GM12801 (cell line): Measurements from ENCODE around the gene PM20D2.

Source experiments
- TF ChIP-seq, protein P1 (sequence below): IDR thresholded peaks from one replicate; pipeline ENCODE4 v1.5.1; 2011; ENCODE audit warnings: control low read depth; ENCODE audit not compliant: insufficient read length; ENCODE audit errors: extremely low read depth

PM20D2 gene

DNA sequence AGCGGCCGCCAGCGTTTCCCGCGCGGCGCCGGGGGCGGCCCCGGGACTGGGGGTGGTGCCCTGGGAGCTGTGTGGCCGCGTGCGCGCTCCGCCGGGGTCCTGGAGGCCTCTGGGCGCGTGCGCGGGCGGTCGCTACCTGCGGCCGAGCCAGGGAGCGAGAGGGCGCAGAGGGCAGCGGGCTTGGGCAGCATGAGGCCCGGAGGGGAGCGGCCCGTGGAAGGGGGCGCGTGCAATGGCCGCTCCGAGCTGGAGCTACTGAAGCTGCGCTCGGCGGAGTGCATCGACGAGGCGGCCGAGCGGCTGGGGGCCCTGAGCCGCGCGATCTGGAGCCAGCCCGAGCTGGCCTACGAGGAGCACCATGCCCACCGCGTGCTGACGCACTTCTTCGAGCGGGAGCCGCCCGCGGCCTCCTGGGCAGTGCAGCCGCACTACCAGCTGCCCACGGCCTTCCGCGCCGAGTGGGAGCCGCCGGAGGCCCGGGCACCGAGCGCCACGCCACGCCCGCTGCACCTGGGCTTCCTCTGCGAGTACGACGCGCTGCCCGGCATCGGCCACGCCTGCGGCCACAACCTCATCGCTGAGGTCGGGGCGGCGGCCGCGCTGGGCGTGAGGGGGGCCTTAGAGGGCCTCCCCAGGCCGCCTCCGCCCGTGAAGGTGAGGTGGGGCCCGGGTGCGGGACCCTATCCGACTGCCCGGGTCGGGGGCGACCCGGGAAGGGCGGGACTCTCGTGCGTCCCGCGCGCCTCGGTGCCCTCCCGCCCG lies at the start of gene PM20D2:
Gene PM20D2 (plus strand): TSS at position 100 of the 762 bp plus-strand sequence. CDS start 90 bp downstream, at position 190.
- TF ChIP-seq, protein P1, sequence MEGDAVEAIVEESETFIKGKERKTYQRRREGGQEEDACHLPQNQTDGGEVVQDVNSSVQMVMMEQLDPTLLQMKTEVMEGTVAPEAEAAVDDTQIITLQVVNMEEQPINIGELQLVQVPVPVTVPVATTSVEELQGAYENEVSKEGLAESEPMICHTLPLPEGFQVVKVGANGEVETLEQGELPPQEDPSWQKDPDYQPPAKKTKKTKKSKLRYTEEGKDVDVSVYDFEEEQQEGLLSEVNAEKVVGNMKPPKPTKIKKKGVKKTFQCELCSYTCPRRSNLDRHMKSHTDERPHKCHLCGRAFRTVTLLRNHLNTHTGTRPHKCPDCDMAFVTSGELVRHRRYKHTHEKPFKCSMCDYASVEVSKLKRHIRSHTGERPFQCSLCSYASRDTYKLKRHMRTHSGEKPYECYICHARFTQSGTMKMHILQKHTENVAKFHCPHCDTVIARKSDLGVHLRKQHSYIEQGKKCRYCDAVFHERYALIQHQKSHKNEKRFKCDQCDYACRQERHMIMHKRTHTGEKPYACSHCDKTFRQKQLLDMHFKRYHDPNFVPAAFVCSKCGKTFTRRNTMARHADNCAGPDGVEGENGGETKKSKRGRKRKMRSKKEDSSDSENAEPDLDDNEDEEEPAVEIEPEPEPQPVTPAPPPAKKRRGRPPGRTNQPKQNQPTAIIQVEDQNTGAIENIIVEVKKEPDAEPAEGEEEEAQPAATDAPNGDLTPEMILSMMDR, result no peak

- TF ChIP-seq, protein P1, result no peak
Observed at GRCh38 chr6:89098461-89098860, 47.4 kb upstream of the PM20D2 start.

- TF ChIP-seq, protein P1, result no peak
Observed at GRCh38 chr6:89100114-89100513, 45.7 kb upstream of the PM20D2 start.

GRCh38 chr6:89110284-89110683 lies 35.6 kb upstream of the PM20D2 start:
- TF ChIP-seq, protein P1, result no peak

DNA sequence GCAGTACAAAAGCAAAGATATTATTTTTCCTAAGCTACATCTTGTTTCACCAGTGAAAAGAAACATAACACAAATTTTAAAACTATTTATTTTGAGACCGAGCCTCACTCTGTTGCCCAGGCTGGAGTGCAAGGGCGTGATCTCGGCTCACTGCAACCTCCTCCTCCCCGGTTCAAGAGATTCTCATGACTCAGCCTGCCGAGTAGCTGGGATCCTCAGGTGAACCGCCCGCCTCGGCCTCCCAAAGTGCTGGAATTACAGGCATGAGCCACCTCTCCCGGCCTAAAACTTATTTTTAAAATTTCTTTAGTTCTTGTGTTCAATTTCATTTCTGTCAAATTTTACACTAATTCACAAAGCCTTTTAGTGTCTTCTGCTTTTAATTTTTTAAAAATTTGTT lies 33.9 kb upstream of the PM20D2 start:
- TF ChIP-seq, protein P1, result no peak

DNA sequence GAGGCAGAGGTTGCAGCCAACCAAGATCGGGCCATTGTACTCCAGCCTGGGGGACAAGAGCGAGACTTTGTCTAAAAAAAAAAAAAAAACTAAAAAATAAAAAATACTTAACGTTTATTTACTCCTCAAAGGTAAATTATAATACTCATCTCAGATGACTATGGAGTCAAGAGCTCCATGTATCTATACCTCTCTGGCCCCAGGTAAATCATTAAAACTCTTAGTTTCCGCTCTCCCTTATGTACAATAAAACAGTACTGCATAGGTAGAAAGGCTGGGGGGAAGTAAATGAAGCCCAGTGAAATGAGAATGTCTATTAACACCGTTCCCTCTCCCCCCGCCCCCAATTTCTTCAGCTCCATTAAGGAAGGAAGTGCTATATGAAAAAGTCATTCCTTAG lies 29.2 kb upstream of the PM20D2 start:
- TF ChIP-seq, protein P1, result no peak

DNA sequence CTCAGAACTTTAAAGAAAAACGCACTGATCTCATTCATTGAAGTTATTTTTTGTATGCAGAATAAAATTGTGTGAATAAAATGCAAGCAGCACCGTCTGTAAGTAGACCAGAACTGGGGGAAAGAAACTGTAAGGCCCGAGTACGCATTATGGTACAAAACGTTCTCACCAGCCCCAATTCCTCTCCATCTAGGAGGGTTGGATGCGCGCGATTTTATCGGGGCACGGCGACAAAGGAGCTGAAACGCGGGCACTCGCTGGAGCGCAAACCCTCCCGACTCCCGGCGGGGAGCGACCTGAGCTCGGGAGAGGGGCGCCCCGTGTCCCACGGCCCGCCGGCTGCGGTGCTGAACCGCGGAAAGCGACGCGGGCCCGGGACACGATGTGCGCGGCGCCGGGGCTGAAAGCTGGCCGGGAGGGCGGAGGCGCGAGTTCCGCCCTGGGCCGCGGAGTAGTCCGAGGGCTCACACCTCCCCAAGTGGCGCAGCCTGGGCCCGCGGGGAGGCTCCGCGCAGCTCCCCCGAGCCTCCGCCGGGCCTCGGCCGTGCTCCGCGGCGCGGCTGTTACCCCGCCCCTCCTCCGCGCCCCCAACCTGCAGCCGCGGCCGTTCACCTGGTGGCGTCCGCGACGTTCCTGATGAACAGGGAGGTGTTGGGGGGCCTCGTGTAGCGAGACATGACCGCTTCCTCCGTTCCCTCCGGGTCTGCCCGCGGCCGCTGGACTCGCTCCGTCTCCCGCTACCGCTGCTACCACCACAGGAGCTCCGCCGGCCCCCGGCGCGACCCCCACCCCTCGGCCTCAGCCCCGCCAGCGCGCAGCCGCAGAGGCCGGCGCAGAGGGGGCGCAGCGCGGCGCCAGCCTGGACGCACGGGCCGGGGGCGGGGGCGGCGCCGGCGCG lies 28.4 kb upstream of the PM20D2 start, which contains the start of gene SRSF12:
Gene SRSF12 (minus strand): TSS at position 861 of the 898 bp plus-strand sequence. CDS start 184 bp downstream, at position 677.
- TF ChIP-seq, protein P1, result no peak
